Measurements from ENCODE around the gene LETMD1.

LETMD1 gene, protein sequence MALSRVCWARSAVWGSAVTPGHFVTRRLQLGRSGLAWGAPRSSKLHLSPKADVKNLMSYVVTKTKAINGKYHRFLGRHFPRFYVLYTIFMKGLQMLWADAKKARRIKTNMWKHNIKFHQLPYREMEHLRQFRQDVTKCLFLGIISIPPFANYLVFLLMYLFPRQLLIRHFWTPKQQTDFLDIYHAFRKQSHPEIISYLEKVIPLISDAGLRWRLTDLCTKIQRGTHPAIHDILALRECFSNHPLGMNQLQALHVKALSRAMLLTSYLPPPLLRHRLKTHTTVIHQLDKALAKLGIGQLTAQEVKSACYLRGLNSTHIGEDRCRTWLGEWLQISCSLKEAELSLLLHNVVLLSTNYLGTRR
- long read RNA-seq, transcript LETMD1-209 (8 exons, 2,001 nt), result minor isoform, 95 of 1,910 reads
- long read RNA-seq, transcript LETMD1-201 (9 exons, 2,112 nt), result minor isoform, 333 of 1,910 reads
- long read RNA-seq, transcript LETMD1-206 (6 exons, 1,665 nt), result minor isoform, 46 of 1,910 reads
- long read RNA-seq, transcript LETMD1-221 (5 exons, 1,480 nt), result major isoform, 436 of 1,910 reads
- long read RNA-seq, partial matches to known transcripts, result 35 of 1,910 reads
- long read RNA-seq, other reads (novel, unspliced or antisense), result 885 of 1,910 reads

DNA sequence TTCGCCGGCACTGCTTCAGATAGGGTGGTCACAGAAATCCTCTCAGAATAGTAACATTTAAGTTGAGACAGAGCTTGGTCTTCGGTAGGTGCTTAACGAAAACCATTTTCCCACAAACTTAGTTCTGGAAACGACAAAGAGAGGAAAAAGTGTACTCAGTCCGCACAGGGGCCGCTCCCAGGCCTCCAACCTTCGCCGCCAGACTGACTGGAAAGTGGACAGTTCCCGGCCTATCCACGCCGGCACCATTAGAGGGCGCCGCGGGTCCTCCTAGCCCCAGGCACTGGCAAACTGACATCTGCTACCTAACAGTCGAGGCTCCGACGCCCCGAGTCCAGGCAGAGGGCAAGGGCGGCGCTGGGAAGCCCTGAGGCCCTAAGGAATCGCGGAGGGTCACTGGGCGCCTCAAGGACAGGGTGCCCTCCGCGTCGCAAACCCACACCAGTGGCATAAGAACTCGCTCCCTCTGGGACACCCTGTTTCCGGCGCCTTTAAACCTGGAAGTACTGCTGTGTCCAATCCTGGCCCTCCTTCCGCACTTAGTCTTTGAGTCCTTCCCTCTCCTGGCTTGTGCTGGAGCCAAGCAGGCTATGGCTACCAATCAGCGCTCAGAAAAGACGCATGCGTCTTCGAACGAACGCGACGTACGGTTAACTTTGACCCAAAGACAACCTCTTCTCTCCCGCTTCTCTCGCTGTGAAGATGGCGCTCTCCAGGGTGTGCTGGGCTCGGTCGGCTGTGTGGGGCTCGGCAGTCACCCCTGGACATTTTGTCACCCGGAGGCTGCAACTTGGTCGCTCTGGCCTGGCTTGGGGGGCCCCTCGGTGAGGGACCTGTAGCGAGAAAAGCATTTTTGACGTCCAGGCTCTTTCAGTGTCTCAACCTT lies at the start of gene LETMD1:
LETMD1 (plus strand) TSS at position 673 of the 886 bp plus-strand sequence; CDS start at position 703, 30 bp downstream.
- peak; percentile 91 to 98 for DNase-seq (ENCODE audit: low read depth in 1 of 2, low spot score in 1 of 2)
- H3K27me3 ChIP-seq (ENCODE audit: insufficient read depth, poor library complexity, severe bottlenecking), result no peaks in the 10 kb centered on the region

DNA sequence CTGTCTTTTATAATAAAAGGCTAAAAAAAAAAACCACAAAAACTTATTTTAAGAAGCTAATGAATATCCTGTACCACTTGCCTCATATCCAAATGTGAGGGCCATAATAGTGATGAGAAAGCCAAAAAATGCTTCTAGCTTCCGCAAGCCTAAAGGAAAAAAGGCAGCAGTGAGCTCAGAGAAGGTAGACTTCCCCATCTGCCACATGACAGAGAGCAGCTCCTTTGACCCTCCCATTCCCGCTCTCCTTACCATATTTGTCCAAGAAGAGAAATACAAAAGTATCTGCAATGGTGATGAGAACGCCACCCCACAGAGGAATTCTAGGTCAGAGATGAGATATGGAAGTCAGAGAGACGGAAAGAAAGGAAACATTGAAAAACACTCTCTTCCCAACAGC lies 49.0 kb upstream of the LETMD1 start:
- TF ChIP-seq GABPA (IDR thresholded peaks at IDR 0.05; ENCODE audit: low read depth) (no peak), SPI1 (IDR thresholded peaks at IDR 0.05; ENCODE audit: borderline replicate concordance, low read depth) (no peak), CTCF (IDR thresholded peaks at IDR 0.05; ENCODE audit: insufficient read depth, low read length) (no peak), POLR2AphosphoS5 (IDR thresholded peaks at IDR 0.05; ENCODE audit: low read depth) (no peak)
- TF ChIP-seq, protein P1, sequence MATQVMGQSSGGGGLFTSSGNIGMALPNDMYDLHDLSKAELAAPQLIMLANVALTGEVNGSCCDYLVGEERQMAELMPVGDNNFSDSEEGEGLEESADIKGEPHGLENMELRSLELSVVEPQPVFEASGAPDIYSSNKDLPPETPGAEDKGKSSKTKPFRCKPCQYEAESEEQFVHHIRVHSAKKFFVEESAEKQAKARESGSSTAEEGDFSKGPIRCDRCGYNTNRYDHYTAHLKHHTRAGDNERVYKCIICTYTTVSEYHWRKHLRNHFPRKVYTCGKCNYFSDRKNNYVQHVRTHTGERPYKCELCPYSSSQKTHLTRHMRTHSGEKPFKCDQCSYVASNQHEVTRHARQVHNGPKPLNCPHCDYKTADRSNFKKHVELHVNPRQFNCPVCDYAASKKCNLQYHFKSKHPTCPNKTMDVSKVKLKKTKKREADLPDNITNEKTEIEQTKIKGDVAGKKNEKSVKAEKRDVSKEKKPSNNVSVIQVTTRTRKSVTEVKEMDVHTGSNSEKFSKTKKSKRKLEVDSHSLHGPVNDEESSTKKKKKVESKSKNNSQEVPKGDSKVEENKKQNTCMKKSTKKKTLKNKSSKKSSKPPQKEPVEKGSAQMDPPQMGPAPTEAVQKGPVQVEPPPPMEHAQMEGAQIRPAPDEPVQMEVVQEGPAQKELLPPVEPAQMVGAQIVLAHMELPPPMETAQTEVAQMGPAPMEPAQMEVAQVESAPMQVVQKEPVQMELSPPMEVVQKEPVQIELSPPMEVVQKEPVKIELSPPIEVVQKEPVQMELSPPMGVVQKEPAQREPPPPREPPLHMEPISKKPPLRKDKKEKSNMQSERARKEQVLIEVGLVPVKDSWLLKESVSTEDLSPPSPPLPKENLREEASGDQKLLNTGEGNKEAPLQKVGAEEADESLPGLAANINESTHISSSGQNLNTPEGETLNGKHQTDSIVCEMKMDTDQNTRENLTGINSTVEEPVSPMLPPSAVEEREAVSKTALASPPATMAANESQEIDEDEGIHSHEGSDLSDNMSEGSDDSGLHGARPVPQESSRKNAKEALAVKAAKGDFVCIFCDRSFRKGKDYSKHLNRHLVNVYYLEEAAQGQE (IDR thresholded peaks at IDR 0.05; ENCODE audit: insufficient replicate concordance, low read depth), result no peak
- no peak for DNase-seq (ENCODE audit: low read depth in 1 of 2, low spot score in 1 of 2)
- H3K27ac ChIP-seq (replicated peaks), result no peak overlapping the region
- H3K27me3 ChIP-seq (ENCODE audit: insufficient read depth, poor library complexity, severe bottlenecking), result no peaks in the 10 kb centered on the region
- no peak overlapping the region for H3K4me3 ChIP-seq (replicated peaks; ENCODE audit: insufficient read depth, low read length)

More for the DNA sequence above, at the start of gene LETMD1:
- TF ChIP-seq GABPA (IDR thresholded peaks at IDR 0.05; ENCODE audit: low read depth) (peak; percentile 45; the same call in 1 of the 2 replicates), SPI1 (IDR thresholded peaks at IDR 0.05; ENCODE audit: borderline replicate concordance, low read depth) (no peak), POLR2AphosphoS5 (IDR thresholded peaks at IDR 0.05; ENCODE audit: low read depth) (peak; percentile 88), CTCF (IDR thresholded peaks at IDR 0.05; ENCODE audit: insufficient read depth, low read length) (peak; percentile 67)
- TF ChIP-seq, protein P1 (IDR thresholded peaks at IDR 0.05; ENCODE audit: insufficient replicate concordance, low read depth), result peak; percentile 79
- Histone ChIP-seq H3K4me3 (replicated peaks; ENCODE audit: insufficient read depth, low read length) (peak within 1 kb of the TSS; percentile 70), H3K27ac (replicated peaks) (peak within 1 kb of the TSS; percentile 94)

DNA sequence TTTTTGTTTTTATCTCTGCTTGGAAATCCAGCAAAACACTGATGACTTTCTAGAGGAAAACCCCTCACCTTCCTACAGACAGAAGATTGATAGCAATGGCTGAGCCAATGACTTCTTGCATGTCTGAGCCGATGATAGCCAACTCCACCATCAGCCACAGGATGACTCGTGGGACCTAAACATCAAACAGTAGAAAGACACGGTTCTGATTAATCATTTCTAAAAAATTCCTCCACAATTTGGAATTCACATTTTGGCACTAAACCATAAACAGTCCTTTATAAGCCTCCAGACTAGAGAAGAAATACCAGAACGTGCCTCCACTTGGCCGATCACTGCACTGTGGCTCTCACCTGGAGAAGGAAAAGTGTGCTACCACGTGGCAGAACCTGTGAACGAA lies 47.9 kb upstream of the LETMD1 start:
- Histone ChIP-seq H3K27me3 (ENCODE audit: insufficient read depth, poor library complexity, severe bottlenecking) (no peaks in the 10 kb centered on the region), H3K4me3 (replicated peaks; ENCODE audit: insufficient read depth, low read length) (no peak overlapping the region), H3K27ac (replicated peaks) (no peak overlapping the region)
- DNase-seq (ENCODE audit: low read depth in 1 of 2, low spot score in 1 of 2), result no peak
- TF ChIP-seq POLR2AphosphoS5 (IDR thresholded peaks at IDR 0.05; ENCODE audit: low read depth), result no peak
- TF ChIP-seq CTCF (IDR thresholded peaks at IDR 0.05; ENCODE audit: insufficient read depth, low read length), result no peak
- TF ChIP-seq SPI1 (IDR thresholded peaks at IDR 0.05; ENCODE audit: borderline replicate concordance, low read depth), result no peak
- TF ChIP-seq GABPA (IDR thresholded peaks at IDR 0.05; ENCODE audit: low read depth), result no peak
- TF ChIP-seq, protein P1 (IDR thresholded peaks at IDR 0.05; ENCODE audit: insufficient replicate concordance, low read depth), result no peak

All from HL-60 (cell line).